MCF 10A (cell line): ENCODE data around the gene DAW1. TPM values are rescaled to one million over a fixed set of nuclear protein-coding genes. Genes with fewer than 3 reads are reported as not detected.
A peak's percentile ranks its signal among the peaks of the same experiment; 100 is the strongest.

Source experiments
- BruUV-seq: library from RNA; stranded (reverse); fragments of 400-500 nt; replicated peaks from 2 replicates; lab custom pipeline; 2021; lab: Mats Ljungman, UMichigan
- CTCF ChIA-PET: fragments of 300-600 bp; sonication (Branson Sonifier 250); formaldehyde crosslinking; extraction: SDS; loops from one replicate; lab custom pipeline; 2021; ENCODE audit warnings: antibody characterized with exemption, inconsistent platforms; lab: Yijun Ruan, JAX
- POLR2A ChIA-PET: fragments of 300-600, 350-650 bp; sonication (Branson Sonifier 250); formaldehyde crosslinking; extraction: SDS; loops from one replicate; lab custom pipeline; 2020; ENCODE audit warnings: antibody characterized with exemption, inconsistent platforms; lab: Yijun Ruan, JAX
- DNase-seq: peaks from one replicate; pipeline ENCODE4 v3.0.0-alpha.2; 2018; ENCODE audit not compliant: unreplicated experiment
- H3K27ac Mint-ChIP-seq: one replicate; pipeline ENCODE4 v1.8.0; 2022; ENCODE audit warnings: mild to moderate bottlenecking, low read depth, mixed read lengths; ENCODE audit not compliant: unreplicated experiment
- H3K27me3 Mint-ChIP-seq: one replicate; pipeline ENCODE4 v1.8.0; 2022; ENCODE audit warnings: mixed read lengths; ENCODE audit not compliant: insufficient read depth, unreplicated experiment
- H3K36me3 Mint-ChIP-seq: one replicate; pipeline ENCODE4 v1.8.0; 2022; ENCODE audit warnings: mild to moderate bottlenecking, moderate library complexity, mixed read lengths; ENCODE audit not compliant: insufficient read depth, unreplicated experiment
- H3K4me1 Mint-ChIP-seq: one replicate; pipeline ENCODE4 v1.8.0; 2022; ENCODE audit warnings: mixed read lengths; ENCODE audit not compliant: insufficient read depth, unreplicated experiment
- H3K4me3 Mint-ChIP-seq: one replicate; pipeline ENCODE4 v1.8.0; 2022; ENCODE audit warnings: mild to moderate bottlenecking, moderate library complexity, mixed read lengths; ENCODE audit not compliant: unreplicated experiment
- H3K9me3 Mint-ChIP-seq: one replicate; pipeline ENCODE4 v1.8.0; 2022; ENCODE audit warnings: mixed read lengths; ENCODE audit not compliant: unreplicated experiment
- CTCF ChIP-seq: fragments of 200-600 bp; IDR thresholded peaks from one replicate; pipeline ENCODE4 v1.8.0; 2022; ENCODE audit warnings: antibody characterized with exemption, mild to moderate bottlenecking; ENCODE audit not compliant: unreplicated experiment
- intact Hi-C: fragments of 100-400 bp; cut with micrococcal nuclease; formaldehyde crosslinking; loops from 2 replicates; pipeline ENCODE4 v1.14.1; 2022
- total RNA-seq: library from RNA; stranded (reverse); gene quantifications from 2 replicates; pipeline ENCODE4 v1.2.3, GENCODE V29; 2022

DAW1 gene
- total RNA-seq, 1 experiment from 2014 or later = 1.1 TPM

DNA sequence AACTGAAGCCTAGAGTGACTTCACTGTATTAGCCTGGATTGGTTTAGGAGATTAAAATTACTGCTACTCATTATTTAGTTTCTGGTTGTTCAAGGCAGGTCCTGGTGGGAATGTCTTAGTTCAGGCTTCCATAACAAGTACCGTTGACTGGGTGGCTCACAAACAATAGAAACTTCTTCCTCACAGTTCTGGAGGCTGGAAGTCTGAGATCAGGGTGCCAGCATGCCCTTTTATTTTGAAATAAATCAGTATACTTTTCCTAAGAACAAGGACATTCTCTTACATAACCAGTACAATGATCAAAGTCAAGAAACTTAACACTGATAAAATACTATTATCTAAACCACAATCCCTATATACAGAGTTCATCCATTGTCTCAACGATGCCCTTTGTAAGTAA lies 4.0 kb upstream of the DAW1 start:
- no peak for DNase-seq
- Mint-ChIP-seq H3K27me3 (no peaks in the 10 kb centered on the region), H3K36me3 (no peaks in the 10 kb centered on the region), H3K9me3 (no peaks in the 10 kb centered on the region), H3K4me3 (no peak overlapping the region), H3K4me1 (peaks cover 33% of the 10 kb centered on the region), H3K27ac (no peak overlapping the region)
- POLR2A ChIA-PET = no interaction called here
- intact Hi-C loops = no loop called here
- CTCF ChIA-PET = no interaction called here
- BruUV-seq = no TSS peak
- no peak for TF ChIP-seq CTCF

DNA sequence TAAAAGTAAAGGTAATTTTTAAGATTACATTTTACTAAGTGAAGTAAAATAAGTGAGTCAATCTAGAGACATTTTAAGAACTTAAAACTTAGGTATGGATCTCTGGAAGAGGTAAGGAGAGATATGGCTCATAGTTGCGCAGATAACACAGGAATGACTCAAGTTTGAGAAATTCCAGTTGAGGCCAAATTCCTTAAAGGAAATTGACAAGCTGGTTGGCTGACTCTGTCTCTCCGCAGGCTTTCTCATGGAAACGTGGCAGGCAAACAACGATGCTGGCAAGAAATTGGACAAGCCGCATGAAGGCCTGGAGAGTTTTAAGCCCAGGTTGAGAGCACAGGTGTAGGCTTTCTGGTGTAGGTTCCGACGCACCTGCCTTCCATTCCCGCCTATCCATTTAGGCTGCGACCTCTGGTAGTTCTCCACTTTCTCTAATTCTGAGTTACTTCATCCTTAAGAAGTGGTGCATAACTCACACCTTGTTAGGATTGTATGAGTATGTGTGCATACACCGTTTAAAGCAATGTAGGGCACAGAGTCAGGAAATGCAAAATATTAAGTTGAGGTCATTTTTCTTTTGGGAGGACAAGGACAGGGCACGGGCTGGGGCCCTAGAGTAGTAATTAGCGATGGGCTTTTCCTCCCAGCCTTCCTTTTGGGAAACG lies 589 bp upstream of the DAW1 start:
- TSS peak; percentile 24 for BruUV-seq
- DNase-seq = peak; percentile 70
- intact Hi-C loops = no loop called here
- POLR2A ChIA-PET = interaction anchor here (1.4 kb wide), 1 partner anchor 8 kb away, joined by 6 read pairs; no protein-coding TSS in a partner anchor
- CTCF ChIA-PET = interaction anchor here (1.7 kb wide), 1 partner anchor 9 kb away, joined by 5 read pairs; no protein-coding TSS in a partner anchor
- TF ChIP-seq CTCF = no peak
- H3K4me1 Mint-ChIP-seq = peaks cover 8% of the 10 kb centered on the region
- no peak overlapping the region for H3K4me3 Mint-ChIP-seq
- no peaks in the 10 kb centered on the region for H3K36me3 Mint-ChIP-seq
- H3K27me3 Mint-ChIP-seq = no peaks in the 10 kb centered on the region
- peak overlapping the region; percentile 29 for H3K27ac Mint-ChIP-seq
- peaks cover 14% of the 10 kb centered on the region for H3K9me3 Mint-ChIP-seq

GRCh38 chr2:227872676-227873075 lies 1.2 kb downstream of the DAW1 start:
- H3K36me3 Mint-ChIP-seq = no peaks in the 10 kb centered on the region
- H3K4me3 Mint-ChIP-seq = no peak overlapping the region
- ChIA-PET POLR2A (interaction anchor here (0.6 to 1.6 kb wide), 2 partner anchors 10 to 16 kb away, joined by 3 to 7 read pairs; no protein-coding TSS in a partner anchor), CTCF (interaction anchor here (0.5 to 3.1 kb wide), 5 partner anchors 9 to 183 kb away, joined by 3 to 7 read pairs (median 5); no protein-coding TSS in a partner anchor)
- intact Hi-C loops = no loop called here
- H3K27ac Mint-ChIP-seq = no peak overlapping the region
- TF ChIP-seq CTCF = no peak
- peaks cover 8% of the 10 kb centered on the region for H3K4me1 Mint-ChIP-seq
- H3K9me3 Mint-ChIP-seq = peaks cover 14% of the 10 kb centered on the region
- DNase-seq = no peak
- BruUV-seq = no TSS peak
- no peaks in the 10 kb centered on the region for H3K27me3 Mint-ChIP-seq

DNA sequence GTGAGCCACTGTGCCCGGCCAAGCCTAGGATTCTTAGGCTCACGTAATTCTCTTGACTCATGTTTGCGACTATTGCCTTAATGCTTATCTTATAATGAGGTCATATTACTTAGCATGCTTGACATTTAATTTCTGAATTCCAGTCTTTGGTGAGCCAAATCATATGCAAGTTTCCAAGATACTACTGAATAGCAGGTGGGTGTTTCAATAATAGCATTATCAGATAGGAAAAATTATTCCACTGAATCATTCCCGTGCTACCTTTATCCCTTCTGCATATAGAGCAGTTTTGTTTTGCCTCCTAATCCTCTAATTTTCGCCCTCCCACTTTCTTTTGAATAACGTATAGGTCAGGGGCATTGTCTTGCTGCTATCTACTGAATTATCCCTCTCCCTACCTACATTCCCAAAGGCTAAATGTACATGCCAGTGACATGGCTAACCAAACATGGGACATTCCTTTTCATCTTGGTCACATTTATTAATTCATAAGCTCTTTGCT lies 4.9 kb downstream of the DAW1 start:
- peaks cover 14% of the 10 kb centered on the region for H3K9me3 Mint-ChIP-seq
- CTCF ChIA-PET = interaction anchor here (0.6 to 2.4 kb wide), 2 partner anchors 14 to 469 kb away, joined by 3 to 6 read pairs; no protein-coding TSS in a partner anchor
- H3K36me3 Mint-ChIP-seq = no peaks in the 10 kb centered on the region
- no peak overlapping the region for H3K27ac Mint-ChIP-seq
- intact Hi-C loops = no loop called here
- no TSS peak for BruUV-seq
- DNase-seq = no peak
- H3K4me1 Mint-ChIP-seq = peaks cover 12% of the 10 kb centered on the region
- no peak for TF ChIP-seq CTCF
- H3K27me3 Mint-ChIP-seq = no peaks in the 10 kb centered on the region
- no peak overlapping the region for H3K4me3 Mint-ChIP-seq
- POLR2A ChIA-PET = interaction anchor here (1.1 kb wide), 1 partner anchor 14 kb away, joined by 4 read pairs; no protein-coding TSS in a partner anchor
